HG02763 (cell line): Measurements from ENCODE around the gene HOMER2.
A peak's percentile ranks its signal among the peaks of the same experiment; 100 is the strongest.

Source experiments
- ATAC-seq: cut with Tn5 transposase; IDR thresholded peaks from one replicate; pipeline ENCODE4 v1.9.1; 2021; ENCODE audit warnings: mild to moderate bottlenecking, moderate library complexity; ENCODE audit not compliant: unreplicated experiment

HOMER2 gene

DNA sequence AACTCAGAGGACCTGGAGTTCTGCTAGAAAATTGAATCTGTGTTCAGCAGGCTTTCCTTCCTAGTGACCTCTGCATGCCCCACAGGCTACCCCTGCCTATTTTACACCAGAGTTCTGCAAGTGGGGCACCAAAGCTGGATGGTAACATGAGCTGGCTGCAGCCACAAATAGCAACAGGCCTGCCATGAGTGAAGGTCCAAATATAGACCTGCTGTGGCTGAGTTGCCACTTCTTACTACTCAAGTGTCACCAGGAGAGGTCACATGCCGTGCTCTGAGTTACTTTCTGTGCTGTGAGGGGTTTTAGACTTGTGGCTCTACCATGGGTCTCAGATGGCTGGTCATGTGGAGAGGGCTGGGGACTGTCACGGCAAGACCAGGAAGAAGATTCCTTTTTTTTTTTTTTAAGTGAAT, 146.5 kb downstream of the HOMER2 start, which contains the start of gene FSD2:
FSD2 (minus strand) TSS at position 76 of the 413 bp plus-strand sequence. CDS start 18,679 bp downstream, outside the sequence.
- ATAC-seq, result peak; percentile 50

DNA sequence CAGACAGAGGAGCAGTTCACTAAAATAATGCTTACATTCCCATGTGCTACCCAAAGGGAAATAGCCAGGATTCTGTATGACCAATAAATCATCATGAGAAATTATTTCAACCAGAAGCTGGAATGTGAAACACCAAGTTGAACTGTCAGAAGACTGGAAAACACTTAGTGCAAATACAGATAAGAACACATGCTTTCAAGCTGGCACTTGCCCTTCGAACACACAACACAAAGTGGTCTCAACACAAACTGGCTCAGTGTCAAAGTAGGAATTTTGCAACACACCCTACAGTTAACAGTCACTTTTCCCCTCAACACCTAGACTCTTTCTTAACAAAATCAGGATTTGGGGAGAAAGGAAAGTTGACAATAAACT, 148.0 kb downstream of the HOMER2 start:
- ATAC-seq, result no peak

DNA sequence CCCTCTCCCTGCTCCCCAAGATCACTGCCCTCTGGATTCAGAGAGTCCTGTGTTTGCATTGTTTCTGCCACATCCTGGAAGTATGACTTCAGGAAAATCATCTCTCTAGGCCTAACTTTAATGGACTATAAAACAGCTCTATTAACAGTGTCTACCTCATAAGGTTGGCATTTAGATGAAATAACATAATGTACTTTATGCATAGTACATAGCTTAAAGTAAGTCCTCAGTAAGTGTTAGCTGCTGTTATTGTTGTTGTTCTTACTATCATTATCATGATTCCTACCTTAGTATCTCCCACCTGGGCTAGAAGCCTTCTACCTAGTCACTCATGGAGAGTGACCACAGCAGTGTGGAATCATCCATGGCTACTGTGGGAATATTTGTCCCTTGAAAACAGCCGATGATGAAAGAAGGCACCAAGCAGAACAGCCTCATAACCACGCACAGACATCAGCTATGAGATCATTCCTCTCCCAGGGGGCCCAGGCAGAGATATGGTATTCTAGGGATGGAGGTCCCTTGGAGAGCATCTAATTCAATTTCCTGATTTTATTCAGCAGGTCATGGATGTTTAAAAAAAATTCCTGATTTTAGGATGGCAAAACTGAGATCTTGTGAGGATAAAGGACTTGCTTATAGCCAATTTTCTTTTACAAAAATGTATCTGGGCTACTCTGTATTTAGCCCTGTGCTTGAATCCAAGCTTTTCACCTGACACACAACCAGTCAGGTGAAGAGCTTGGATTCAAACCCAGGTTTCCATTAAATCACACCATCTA, 148.5 kb downstream of the HOMER2 start:
- no peak for ATAC-seq

DNA sequence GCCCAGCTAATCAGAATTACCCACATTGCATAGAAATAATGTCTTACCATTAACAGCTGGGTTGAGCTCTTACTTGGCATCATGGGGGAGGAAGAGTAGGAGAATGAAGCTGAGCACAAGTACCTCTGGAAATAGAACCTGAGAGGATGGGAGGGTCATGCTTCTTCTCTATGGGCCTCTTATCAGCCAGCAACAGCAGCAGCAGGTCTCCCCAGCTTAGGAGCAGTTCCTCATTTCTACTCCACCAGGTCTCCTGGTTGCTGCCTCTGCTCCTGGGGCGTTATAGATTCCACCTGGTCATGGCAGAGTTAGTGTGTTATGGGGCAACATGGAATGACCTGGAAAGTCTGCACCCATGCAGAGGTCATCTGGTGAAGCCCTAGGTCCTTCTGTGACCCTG, 150.0 kb downstream of the HOMER2 start:
- no peak for ATAC-seq

DNA sequence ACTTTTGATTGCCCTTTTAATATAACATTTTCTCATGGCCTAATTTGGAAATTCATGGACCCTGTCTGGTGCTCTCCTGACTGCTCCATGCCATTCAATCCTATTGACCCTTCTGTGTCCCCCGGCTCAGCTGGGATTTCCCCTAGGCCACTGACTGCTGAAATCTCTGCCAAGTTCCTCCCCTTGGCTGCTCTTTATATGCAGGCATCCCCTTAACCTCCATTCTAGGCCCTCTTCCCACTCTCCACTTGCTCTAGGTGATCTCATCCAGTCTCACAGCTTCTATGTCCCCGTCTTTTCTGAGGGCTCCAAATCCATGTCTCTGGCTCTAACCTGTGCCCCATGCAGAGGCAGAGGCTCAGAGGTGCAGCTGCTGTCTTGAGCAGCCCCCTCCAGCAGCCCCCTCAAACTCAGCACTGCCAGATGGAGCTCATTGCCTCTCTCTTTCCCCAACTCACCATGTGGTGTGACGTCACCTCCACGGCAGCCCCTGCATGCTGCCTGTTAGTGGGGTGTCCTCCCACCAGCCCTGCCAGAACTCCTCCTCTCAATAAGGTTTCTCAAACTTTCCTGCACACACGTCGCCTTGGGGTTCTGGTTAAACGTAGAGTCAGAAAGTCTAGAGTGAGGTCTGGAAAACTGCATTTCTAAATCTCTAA, 153.2 kb downstream of the HOMER2 start:
- ATAC-seq, result no peak
